WTC11 (cell line): Measurements from ENCODE around the gene FAM20C. TPM values are rescaled to one million over a fixed set of nuclear protein-coding genes. Genes with fewer than 3 reads are reported as not detected.

Experiments used
- ATAC-seq: fragments of 200-7000 bp; cut with Tn5 transposase; 2 replicates; pipeline ENCODE4 v1.10.0; 2021; ENCODE audit warnings: mild to moderate bottlenecking, moderate library complexity
- CTCF ChIA-PET: fragments of 300-600 bp; sonication (Branson Sonifier 250); formaldehyde crosslinking; loops from one replicate; lab custom pipeline; 2021; ENCODE audit warnings: antibody characterized with exemption; lab: Charles Lee
- POLR2A ChIA-PET: fragments of 350-600 bp; sonication (Branson Sonifier 250); formaldehyde crosslinking; loops from one replicate; lab custom pipeline; 2021; ENCODE audit warnings: antibody characterized with exemption; lab: Charles Lee
- DNase-seq: peaks from one replicate; pipeline ENCODE4 v3.0.0; 2021; ENCODE audit warnings: low spot score
- H3K27ac Mint-ChIP-seq: 2 replicates; pipeline ENCODE4 v1.8.0; 2021; ENCODE audit warnings: mixed read lengths
- H3K27me3 Mint-ChIP-seq: 2 replicates; pipeline ENCODE4 v1.8.0; 2021; ENCODE audit warnings: low read depth, mild to moderate bottlenecking, moderate library complexity, mixed read lengths
- H3K36me3 Mint-ChIP-seq: 2 replicates; pipeline ENCODE4 v1.8.0; 2021; ENCODE audit warnings: mixed read lengths
- H3K4me1 Mint-ChIP-seq: 2 replicates; pipeline ENCODE4 v1.8.0; 2022; ENCODE audit warnings: mixed read lengths
- H3K4me3 Mint-ChIP-seq: 2 replicates; pipeline ENCODE4 v1.8.0; 2021; ENCODE audit warnings: mild to moderate bottlenecking, moderate library complexity, mixed read lengths
- H3K9me3 Mint-ChIP-seq: 2 replicates; pipeline ENCODE4 v1.8.0; 2021; ENCODE audit warnings: mixed read lengths
- CBFB ChIP-seq: sonication (generic); formaldehyde crosslinking; IDR thresholded peaks from 2 replicates; pipeline ENCODE4 v1.8.1; 2022; ENCODE audit warnings: mild to moderate bottlenecking, low read depth, missing genetic modification reagents
- EMX1 ChIP-seq: fragments of 250-450 bp; sonication (Bioruptor Pico); IDR thresholded peaks from 2 replicates; pipeline ENCODE4 v1.8.0; 2021; ENCODE audit warnings: mild to moderate bottlenecking
- GRHL2 ChIP-seq: fragments of 250-450 bp; sonication (Bioruptor Pico); IDR thresholded peaks from 2 replicates; pipeline ENCODE4 v1.8.0; 2022; ENCODE audit warnings: mild to moderate bottlenecking, moderate library complexity; ENCODE audit not compliant: insufficient replicate concordance, severe bottlenecking
- RORB ChIP-seq: fragments of 250-450 bp; sonication (Bioruptor Pico); IDR thresholded peaks from 2 replicates; pipeline ENCODE4 v1.9.0; 2021; ENCODE audit warnings: mild to moderate bottlenecking
- SOX15 ChIP-seq: fragments of 250-450 bp; sonication (Bioruptor Pico); IDR thresholded peaks from 2 replicates; pipeline ENCODE4 v1.9.0; 2021; ENCODE audit warnings: mild to moderate bottlenecking
- ZBTB21 ChIP-seq: sonication (generic); formaldehyde crosslinking; IDR thresholded peaks from 2 replicates; pipeline ENCODE4 v1.8.1; 2023; ENCODE audit warnings: mild to moderate bottlenecking, missing genetic modification reagents, borderline replicate concordance
- ZNF138 ChIP-seq: sonication (generic); formaldehyde crosslinking; conservative IDR thresholded peaks from 2 replicates; pipeline ENCODE4 v1.8.1; 2022; ENCODE audit warnings: mild to moderate bottlenecking, moderate library complexity, missing genetic modification reagents
- ZNF416 ChIP-seq: fragments of 250-450 bp; sonication (Bioruptor Pico); IDR thresholded peaks from 2 replicates; pipeline ENCODE4 v1.9.0; 2021; ENCODE audit warnings: mild to moderate bottlenecking, inconsistent platforms
- total RNA-seq: library from RNA; stranded (reverse); gene quantifications from 3 replicates; pipeline ENCODE4 v1.2.3, GENCODE V29; 2021
- TF ChIP-seq, protein P1 (sequence below): sonication (generic); formaldehyde crosslinking; IDR thresholded peaks from 2 replicates; pipeline ENCODE4 v1.8.1; 2022; ENCODE audit warnings: low read depth, missing genetic modification reagents, borderline replicate concordance
- TF ChIP-seq, protein P2 (sequence below): fragments of 250-450 bp; sonication (Bioruptor Pico); IDR thresholded peaks from 2 replicates; pipeline ENCODE4 v1.9.0; 2021; ENCODE audit warnings: moderate library complexity, mild to moderate bottlenecking, inconsistent platforms, borderline replicate concordance
- TF ChIP-seq, protein P3 (sequence below): fragments of 250-450 bp; sonication (Bioruptor Pico); IDR thresholded peaks from 2 replicates; pipeline ENCODE4 v1.9.0; 2021; ENCODE audit warnings: mild to moderate bottlenecking, borderline replicate concordance
- TF ChIP-seq, protein P4 (sequence below): sonication (generic); formaldehyde crosslinking; IDR thresholded peaks from 2 replicates; pipeline ENCODE4 v1.8.0; 2023; ENCODE audit warnings: missing genetic modification reagents, mild to moderate bottlenecking, borderline replicate concordance
- TF ChIP-seq, protein P5 (sequence below): sonication (generic); formaldehyde crosslinking; IDR thresholded peaks from 2 replicates; pipeline ENCODE4 v1.8.1; 2022; ENCODE audit warnings: mild to moderate bottlenecking, missing genetic modification reagents, moderate library complexity, borderline replicate concordance
- TF ChIP-seq, protein P6 (sequence below): sonication (generic); formaldehyde crosslinking; IDR thresholded peaks from 2 replicates; pipeline ENCODE4 v1.8.0; 2023; ENCODE audit warnings: missing genetic modification reagents

FAM20C gene
- total RNA-seq, 1 experiment from 2014 or later: 64.9 TPM

DNA sequence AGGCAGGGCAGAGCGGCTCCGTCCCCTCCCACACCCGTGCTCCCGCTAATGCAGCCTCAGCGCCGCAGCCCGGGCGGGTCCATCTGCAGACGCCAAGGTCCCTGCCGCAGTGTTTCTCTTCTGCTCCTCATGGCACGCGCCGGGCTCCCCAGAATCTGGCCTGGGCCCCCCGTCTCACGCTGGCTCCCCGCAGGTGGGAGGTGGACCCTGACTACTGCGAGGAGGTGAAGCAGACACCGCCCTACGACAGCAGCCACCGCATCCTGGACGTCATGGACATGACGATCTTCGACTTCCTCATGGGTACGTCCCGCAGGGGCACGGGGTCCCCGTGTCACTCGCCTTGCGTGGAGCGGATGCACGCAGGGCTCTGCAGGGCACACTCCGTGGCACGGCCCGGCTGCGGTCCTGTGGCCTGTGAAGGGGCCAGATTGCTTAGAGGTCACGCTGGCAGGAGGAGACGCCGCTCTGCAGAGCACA is 64.1 kb downstream of the FAM20C start (continued):
- TF ChIP-seq, protein P1, sequence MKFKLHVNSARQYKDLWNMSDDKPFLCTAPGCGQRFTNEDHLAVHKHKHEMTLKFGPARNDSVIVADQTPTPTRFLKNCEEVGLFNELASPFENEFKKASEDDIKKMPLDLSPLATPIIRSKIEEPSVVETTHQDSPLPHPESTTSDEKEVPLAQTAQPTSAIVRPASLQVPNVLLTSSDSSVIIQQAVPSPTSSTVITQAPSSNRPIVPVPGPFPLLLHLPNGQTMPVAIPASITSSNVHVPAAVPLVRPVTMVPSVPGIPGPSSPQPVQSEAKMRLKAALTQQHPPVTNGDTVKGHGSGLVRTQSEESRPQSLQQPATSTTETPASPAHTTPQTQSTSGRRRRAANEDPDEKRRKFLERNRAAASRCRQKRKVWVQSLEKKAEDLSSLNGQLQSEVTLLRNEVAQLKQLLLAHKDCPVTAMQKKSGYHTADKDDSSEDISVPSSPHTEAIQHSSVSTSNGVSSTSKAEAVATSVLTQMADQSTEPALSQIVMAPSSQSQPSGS (CRISPR knock-in tag): no peak
- TF ChIP-seq GRHL2 (CRISPR knock-in tag) (no peak), CBFB (CRISPR knock-in tag) (no peak), ZBTB21 (CRISPR knock-in tag) (no peak), SOX15 (CRISPR knock-in tag) (no peak)
- TF ChIP-seq, protein P2, sequence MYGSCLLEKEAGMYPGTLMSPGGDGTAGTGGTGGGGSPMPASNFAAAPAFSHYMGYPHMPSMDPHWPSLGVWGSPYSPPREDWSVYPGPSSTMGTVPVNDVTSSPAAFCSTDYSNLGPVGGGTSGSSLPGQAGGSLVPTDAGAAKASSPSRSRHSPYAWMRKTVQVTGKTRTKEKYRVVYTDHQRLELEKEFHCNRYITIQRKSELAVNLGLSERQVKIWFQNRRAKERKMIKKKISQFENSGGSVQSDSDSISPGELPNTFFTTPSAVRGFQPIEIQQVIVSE: no peak
- TF ChIP-seq, protein P3, sequence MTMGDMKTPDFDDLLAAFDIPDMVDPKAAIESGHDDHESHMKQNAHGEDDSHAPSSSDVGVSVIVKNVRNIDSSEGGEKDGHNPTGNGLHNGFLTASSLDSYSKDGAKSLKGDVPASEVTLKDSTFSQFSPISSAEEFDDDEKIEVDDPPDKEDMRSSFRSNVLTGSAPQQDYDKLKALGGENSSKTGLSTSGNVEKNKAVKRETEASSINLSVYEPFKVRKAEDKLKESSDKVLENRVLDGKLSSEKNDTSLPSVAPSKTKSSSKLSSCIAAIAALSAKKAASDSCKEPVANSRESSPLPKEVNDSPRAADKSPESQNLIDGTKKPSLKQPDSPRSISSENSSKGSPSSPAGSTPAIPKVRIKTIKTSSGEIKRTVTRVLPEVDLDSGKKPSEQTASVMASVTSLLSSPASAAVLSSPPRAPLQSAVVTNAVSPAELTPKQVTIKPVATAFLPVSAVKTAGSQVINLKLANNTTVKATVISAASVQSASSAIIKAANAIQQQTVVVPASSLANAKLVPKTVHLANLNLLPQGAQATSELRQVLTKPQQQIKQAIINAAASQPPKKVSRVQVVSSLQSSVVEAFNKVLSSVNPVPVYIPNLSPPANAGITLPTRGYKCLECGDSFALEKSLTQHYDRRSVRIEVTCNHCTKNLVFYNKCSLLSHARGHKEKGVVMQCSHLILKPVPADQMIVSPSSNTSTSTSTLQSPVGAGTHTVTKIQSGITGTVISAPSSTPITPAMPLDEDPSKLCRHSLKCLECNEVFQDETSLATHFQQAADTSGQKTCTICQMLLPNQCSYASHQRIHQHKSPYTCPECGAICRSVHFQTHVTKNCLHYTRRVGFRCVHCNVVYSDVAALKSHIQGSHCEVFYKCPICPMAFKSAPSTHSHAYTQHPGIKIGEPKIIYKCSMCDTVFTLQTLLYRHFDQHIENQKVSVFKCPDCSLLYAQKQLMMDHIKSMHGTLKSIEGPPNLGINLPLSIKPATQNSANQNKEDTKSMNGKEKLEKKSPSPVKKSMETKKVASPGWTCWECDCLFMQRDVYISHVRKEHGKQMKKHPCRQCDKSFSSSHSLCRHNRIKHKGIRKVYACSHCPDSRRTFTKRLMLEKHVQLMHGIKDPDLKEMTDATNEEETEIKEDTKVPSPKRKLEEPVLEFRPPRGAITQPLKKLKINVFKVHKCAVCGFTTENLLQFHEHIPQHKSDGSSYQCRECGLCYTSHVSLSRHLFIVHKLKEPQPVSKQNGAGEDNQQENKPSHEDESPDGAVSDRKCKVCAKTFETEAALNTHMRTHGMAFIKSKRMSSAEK (CRISPR knock-in tag): no peak

DNA sequence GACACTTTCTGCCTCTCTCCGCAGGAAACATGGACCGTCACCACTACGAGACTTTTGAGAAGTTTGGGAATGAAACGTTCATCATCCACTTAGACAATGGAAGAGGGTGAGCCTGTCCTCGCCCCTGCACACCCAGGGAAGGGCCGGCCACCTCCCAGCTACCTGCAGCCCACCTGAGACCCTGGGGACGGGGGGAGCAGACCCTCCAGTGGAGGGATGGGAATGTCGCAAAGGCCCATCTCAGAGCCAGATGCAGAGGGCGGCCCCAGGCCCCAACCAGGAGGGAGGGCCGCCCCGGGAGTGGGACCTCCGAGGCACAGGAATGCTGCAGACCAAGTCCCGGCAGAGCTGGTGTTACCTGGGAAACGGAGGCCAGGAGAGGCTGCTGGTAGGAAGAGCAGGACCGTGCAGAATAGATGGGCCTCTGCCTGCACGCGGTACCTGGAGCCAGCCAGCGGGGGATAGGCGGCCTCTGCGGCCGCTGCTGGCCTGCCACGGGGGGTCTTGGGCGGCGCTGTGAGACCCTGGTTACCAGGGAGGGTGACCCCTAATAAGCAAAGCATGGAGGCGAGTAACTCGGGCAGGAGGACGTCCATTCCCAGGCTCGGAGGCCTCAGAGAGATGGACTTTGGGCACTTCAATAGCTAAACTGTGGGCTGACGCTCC is 64.7 kb downstream of the FAM20C start:
- H3K4me3 Mint-ChIP-seq: no peak overlapping the region
- H3K9me3 Mint-ChIP-seq: peaks cover 30% of the 10 kb centered on the region
- TF ChIP-seq RORB (CRISPR knock-in tag) (no peak), ZNF138 (CRISPR knock-in tag) (no peak), ZNF416 (CRISPR knock-in tag) (no peak), EMX1 (CRISPR knock-in tag) (no peak)
- TF ChIP-seq, protein P4, sequence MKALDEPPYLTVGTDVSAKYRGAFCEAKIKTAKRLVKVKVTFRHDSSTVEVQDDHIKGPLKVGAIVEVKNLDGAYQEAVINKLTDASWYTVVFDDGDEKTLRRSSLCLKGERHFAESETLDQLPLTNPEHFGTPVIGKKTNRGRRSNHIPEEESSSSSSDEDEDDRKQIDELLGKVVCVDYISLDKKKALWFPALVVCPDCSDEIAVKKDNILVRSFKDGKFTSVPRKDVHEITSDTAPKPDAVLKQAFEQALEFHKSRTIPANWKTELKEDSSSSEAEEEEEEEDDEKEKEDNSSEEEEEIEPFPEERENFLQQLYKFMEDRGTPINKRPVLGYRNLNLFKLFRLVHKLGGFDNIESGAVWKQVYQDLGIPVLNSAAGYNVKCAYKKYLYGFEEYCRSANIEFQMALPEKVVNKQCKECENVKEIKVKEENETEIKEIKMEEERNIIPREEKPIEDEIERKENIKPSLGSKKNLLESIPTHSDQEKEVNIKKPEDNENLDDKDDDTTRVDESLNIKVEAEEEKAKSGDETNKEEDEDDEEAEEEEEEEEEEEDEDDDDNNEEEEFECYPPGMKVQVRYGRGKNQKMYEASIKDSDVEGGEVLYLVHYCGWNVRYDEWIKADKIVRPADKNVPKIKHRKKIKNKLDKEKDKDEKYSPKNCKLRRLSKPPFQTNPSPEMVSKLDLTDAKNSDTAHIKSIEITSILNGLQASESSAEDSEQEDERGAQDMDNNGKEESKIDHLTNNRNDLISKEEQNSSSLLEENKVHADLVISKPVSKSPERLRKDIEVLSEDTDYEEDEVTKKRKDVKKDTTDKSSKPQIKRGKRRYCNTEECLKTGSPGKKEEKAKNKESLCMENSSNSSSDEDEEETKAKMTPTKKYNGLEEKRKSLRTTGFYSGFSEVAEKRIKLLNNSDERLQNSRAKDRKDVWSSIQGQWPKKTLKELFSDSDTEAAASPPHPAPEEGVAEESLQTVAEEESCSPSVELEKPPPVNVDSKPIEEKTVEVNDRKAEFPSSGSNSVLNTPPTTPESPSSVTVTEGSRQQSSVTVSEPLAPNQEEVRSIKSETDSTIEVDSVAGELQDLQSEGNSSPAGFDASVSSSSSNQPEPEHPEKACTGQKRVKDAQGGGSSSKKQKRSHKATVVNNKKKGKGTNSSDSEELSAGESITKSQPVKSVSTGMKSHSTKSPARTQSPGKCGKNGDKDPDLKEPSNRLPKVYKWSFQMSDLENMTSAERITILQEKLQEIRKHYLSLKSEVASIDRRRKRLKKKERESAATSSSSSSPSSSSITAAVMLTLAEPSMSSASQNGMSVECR (CRISPR knock-in tag): no peak
- TF ChIP-seq, protein P5, sequence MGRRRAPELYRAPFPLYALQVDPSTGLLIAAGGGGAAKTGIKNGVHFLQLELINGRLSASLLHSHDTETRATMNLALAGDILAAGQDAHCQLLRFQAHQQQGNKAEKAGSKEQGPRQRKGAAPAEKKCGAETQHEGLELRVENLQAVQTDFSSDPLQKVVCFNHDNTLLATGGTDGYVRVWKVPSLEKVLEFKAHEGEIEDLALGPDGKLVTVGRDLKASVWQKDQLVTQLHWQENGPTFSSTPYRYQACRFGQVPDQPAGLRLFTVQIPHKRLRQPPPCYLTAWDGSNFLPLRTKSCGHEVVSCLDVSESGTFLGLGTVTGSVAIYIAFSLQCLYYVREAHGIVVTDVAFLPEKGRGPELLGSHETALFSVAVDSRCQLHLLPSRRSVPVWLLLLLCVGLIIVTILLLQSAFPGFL (CRISPR knock-in tag): no peak
- TF ChIP-seq, protein P6, sequence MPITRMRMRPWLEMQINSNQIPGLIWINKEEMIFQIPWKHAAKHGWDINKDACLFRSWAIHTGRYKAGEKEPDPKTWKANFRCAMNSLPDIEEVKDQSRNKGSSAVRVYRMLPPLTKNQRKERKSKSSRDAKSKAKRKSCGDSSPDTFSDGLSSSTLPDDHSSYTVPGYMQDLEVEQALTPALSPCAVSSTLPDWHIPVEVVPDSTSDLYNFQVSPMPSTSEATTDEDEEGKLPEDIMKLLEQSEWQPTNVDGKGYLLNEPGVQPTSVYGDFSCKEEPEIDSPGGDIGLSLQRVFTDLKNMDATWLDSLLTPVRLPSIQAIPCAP: no peak
- TF ChIP-seq, all 79 proteins: peak for 0
- DNase-seq (no peak), ATAC-seq (no peak)
- Mint-ChIP-seq H3K4me1 (no peaks in the 10 kb centered on the region), H3K36me3 (peaks cover 79% of the 10 kb centered on the region), H3K27me3 (peaks cover 9% of the 10 kb centered on the region), H3K27ac (no peak overlapping the region)
- ChIA-PET POLR2A (no interaction called here), CTCF (no interaction called here)
